Muscle of arm (tissue), 12 donors: ENCODE results near the gene ZNF512B. TPM values are rescaled to one million over a fixed set of nuclear protein-coding genes. Genes with fewer than 3 reads are reported as not detected.

Experiments used
- DNase-seq: peaks from one replicate; pipeline ENCODE4 v3.0.0-alpha.2; 2013
- polyA plus RNA-seq, 12 donors: library from polyadenylated mRNA; unstranded; fragments of 120-200 nt; gene quantifications; one replicate each; pipeline ENCODE4 v1.2.1, GENCODE V29; 2013; ENCODE audit not compliant: insufficient read length in 12 of 12

ZNF512B gene
- polyA plus RNA-seq, 12 donors, result 17.8 to 29.2 (median 22.5) TPM; not detected in 1

- no peak for DNase-seq
Measured at GRCh38 chr20:63952210-63952535, 17.6 kb downstream of the ZNF512B start.

- DNase-seq, result no peak
Measured at GRCh38 chr20:63951398-63952209, 18.1 kb downstream of the ZNF512B start.

- no peak for DNase-seq
Measured at GRCh38 chr20:63950701-63951397, 18.9 kb downstream of the ZNF512B start.

GRCh38 chr20:63947638-63948456 is 21.9 kb downstream of the ZNF512B start:
- no peak for DNase-seq

GRCh38 chr20:63946986-63947637 is 22.6 kb downstream of the ZNF512B start:
- no peak for DNase-seq

GRCh38 chr20:63945921-63946920 is 23.5 kb downstream of the ZNF512B start:
- no peak for DNase-seq

GRCh38 chr20:63945031-63945658 is 24.6 kb downstream of the ZNF512B start:
- DNase-seq, result no peak

- no peak for DNase-seq
Measured at GRCh38 chr20:63944078-63944941, 25.4 kb downstream of the ZNF512B start.

- no peak for DNase-seq
Measured at GRCh38 chr20:63943808-63944077, 26.0 kb downstream of the ZNF512B start.

GRCh38 chr20:63942969-63943807 is 26.5 kb downstream of the ZNF512B start:
- no peak for DNase-seq

GRCh38 chr20:63942250-63942951 is 27.3 kb downstream of the ZNF512B start:
- peak; percentile 46 for DNase-seq

GRCh38 chr20:63941282-63942081 is 28.2 kb downstream of the ZNF512B start:
- no peak for DNase-seq

- no peak for DNase-seq
Measured at GRCh38 chr20:63940472-63941266, 29.1 kb downstream of the ZNF512B start.

GRCh38 chr20:63940071-63940471 is 29.7 kb downstream of the ZNF512B start:
- DNase-seq, result no peak

- DNase-seq, result no peak
Measured at GRCh38 chr20:63939061-63939935, 30.4 kb downstream of the ZNF512B start.
